Colonic mucosa (tissue), 4 donors: ENCODE data around the gene STARD4. TPM values are rescaled to one million over a fixed set of nuclear protein-coding genes. Genes with fewer than 3 reads are reported as not detected.

Experiments used
- DNase-seq: peaks from one replicate; pipeline ENCODE4 v3.0.0-alpha.2; 2020
- H3K27ac ChIP-seq: fragments of 200-600 bp; one replicate; pipeline ENCODE4 v1.8.0; 2021
- H3K27me3 ChIP-seq: fragments of 200-600 bp; one replicate; pipeline ENCODE4 v1.8.0; 2021
- H3K36me3 ChIP-seq: fragments of 200-600 bp; one replicate; pipeline ENCODE4 v1.8.0; 2021
- H3K4me1 ChIP-seq: fragments of 200-600 bp; one replicate; pipeline ENCODE4 v1.8.0; 2021; ENCODE audit warnings: mild to moderate bottlenecking
- H3K4me3 ChIP-seq: fragments of 200-600 bp; one replicate; pipeline ENCODE4 v1.8.0; 2021
- H3K9ac ChIP-seq, 2 donors: one replicate each; pipeline ENCODE4 v1.7.0; 2013; ENCODE audit warnings: control low read depth in 2 of 2, low read depth in 2 of 2, low read length in 2 of 2
- H3K9me3 ChIP-seq: fragments of 200-600 bp; one replicate; pipeline ENCODE4 v1.8.0; 2021
- CTCF ChIP-seq: fragments of 200-600 bp; IDR thresholded peaks from one replicate; pipeline ENCODE4 v1.8.0; 2022; ENCODE audit warnings: antibody characterized with exemption, mild to moderate bottlenecking
- intact Hi-C: fragments of 100-400 bp; cut with DNase I; formaldehyde crosslinking; loops from one replicate; pipeline ENCODE4 v1.14.1; 2022
- total RNA-seq, 2 donors: library from RNA; stranded (reverse); fragmentation: NEBNext Ultra II Directional in 1 of 2; extraction: Animal tissue kit (Norgen Biotek cat#: 25700) in 1 of 2; gene quantifications; one replicate each; pipeline ENCODE4 v1.2.1, GENCODE V29; 2021
- donor health status: healthy.
- donor health status: DM: no; HTN: no; CAD: no.
- donor health status: DM: no; HTN: no; CAD: no.

The STARD4 gene
- total RNA-seq, 2 donors from 2014 or later: 29.0 to 90.0 TPM

GRCh38 chr5:111488353-111488752 lies 24.0 kb downstream of the STARD4 start:
- Histone ChIP-seq H3K9me3 (no peaks in the 10 kb centered on the region), H3K36me3 (no peaks in the 10 kb centered on the region), H3K4me1 (no peaks in the 10 kb centered on the region), H3K27ac (no peak overlapping the region), H3K27me3 (no peaks in the 10 kb centered on the region), H3K4me3 (no peak overlapping the region), H3K9ac (no peak overlapping the region)
- intact Hi-C loops: no loop called here
- DNase-seq: no peak
- TF ChIP-seq CTCF: no peak

- no peaks in the 10 kb centered on the region for H3K9me3 ChIP-seq
- intact Hi-C loops: no loop called here
- no peak for TF ChIP-seq CTCF
Observed at GRCh38 chr5:111486926-111487325, 25.4 kb downstream of the STARD4 start.

GRCh38 chr5:111486055-111486454 lies 26.3 kb downstream of the STARD4 start:
- no peak for TF ChIP-seq CTCF
- H3K4me3 ChIP-seq: no peak overlapping the region
- H3K36me3 ChIP-seq: no peaks in the 10 kb centered on the region
- DNase-seq: no peak
- intact Hi-C loops: no loop called here
- H3K9ac ChIP-seq: no peak overlapping the region
- H3K27ac ChIP-seq: no peak overlapping the region
- no peaks in the 10 kb centered on the region for H3K27me3 ChIP-seq
- no peaks in the 10 kb centered on the region for H3K4me1 ChIP-seq
- no peaks in the 10 kb centered on the region for H3K9me3 ChIP-seq

More at GRCh38 chr5:111486926-111487325, 25.4 kb downstream of the STARD4 start:
- Histone ChIP-seq H3K9ac (no peak overlapping the region), H3K27ac (no peak overlapping the region), H3K4me3 (no peak overlapping the region), H3K36me3 (no peaks in the 10 kb centered on the region), H3K4me1 (no peaks in the 10 kb centered on the region), H3K27me3 (no peaks in the 10 kb centered on the region)
- no peak for DNase-seq

GRCh38 chr5:111480346-111480745 lies 32.0 kb downstream of the STARD4 start:
- H3K27me3 ChIP-seq: no peaks in the 10 kb centered on the region
- TF ChIP-seq CTCF: no peak
- H3K36me3 ChIP-seq: no peaks in the 10 kb centered on the region
- H3K9ac ChIP-seq: no peak overlapping the region
- H3K4me3 ChIP-seq: no peak overlapping the region
- H3K9me3 ChIP-seq: no peaks in the 10 kb centered on the region
- intact Hi-C loops: no loop called here
- no peak for DNase-seq
- no peaks in the 10 kb centered on the region for H3K4me1 ChIP-seq
- no peak overlapping the region for H3K27ac ChIP-seq

- intact Hi-C loops: no loop called here
- H3K4me1 ChIP-seq: no peaks in the 10 kb centered on the region
Observed at GRCh38 chr5:111478898-111479297, 33.4 kb downstream of the STARD4 start.

More at GRCh38 chr5:111478898-111479297, 33.4 kb downstream of the STARD4 start:
- Histone ChIP-seq H3K9me3 (no peaks in the 10 kb centered on the region), H3K4me3 (no peak overlapping the region), H3K27ac (no peak overlapping the region), H3K9ac (no peak overlapping the region), H3K36me3 (no peaks in the 10 kb centered on the region), H3K27me3 (no peaks in the 10 kb centered on the region)
- TF ChIP-seq CTCF: no peak
- DNase-seq: no peak
